TTC549 (cell line): Measurements from ENCODE around the gene EXOC6B.

Experiments used
- FAIRE-seq: peaks from 2 replicates; lab custom pipeline; 2012; peaks lifted over from hg19 to GRCh38; lab: Jason Lieb, UNC

The EXOC6B gene

DNA sequence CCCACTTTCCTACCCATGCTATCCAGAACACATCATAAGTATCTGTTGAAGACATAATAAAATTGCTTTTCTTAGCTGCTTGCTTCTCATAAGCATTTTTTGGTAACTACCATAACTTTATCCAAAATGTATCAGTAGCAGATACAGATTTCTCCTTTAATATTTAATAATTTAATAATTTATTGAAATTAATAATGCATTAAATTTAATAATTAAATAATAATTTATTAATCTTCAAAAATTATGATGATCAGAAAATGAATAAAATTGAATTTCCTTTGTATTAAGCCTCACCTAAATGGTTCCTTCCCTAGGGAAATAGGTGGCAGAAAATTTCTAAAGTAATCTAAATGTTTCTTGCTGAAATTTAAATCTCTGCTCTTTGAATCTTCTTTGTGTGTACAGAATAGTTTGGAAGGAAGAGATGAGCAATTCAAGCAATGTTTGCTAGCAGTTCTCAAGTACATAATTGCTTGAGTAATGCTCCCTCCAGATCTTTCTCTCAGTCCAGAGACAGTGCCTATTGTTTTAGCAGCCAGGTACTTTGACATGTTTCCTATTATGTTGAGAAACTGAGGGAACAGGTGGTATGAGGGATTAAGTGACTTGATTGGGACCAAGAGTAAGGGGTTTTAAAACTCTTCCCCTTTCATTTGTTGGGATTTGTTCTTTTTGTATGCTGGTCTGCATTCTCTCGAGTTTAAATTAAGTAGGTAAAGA lies 555.1 kb downstream of the EXOC6B start:
- FAIRE-seq, result peak; percentile 49

DNA sequence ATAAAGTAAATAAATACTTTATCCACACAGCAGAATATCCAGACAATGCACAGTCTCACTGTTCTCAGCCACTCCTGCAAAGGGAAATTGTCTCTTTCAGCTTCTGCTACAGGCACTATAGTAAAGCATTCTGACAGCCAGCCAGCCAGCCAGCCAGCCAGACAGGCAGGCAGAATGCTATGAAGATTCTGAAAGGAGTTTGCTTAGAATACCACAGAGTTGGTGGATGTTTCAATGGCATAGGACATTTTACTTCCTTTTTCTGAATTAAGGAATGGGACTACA lies 562.1 kb downstream of the EXOC6B start:
- no peak for FAIRE-seq

DNA sequence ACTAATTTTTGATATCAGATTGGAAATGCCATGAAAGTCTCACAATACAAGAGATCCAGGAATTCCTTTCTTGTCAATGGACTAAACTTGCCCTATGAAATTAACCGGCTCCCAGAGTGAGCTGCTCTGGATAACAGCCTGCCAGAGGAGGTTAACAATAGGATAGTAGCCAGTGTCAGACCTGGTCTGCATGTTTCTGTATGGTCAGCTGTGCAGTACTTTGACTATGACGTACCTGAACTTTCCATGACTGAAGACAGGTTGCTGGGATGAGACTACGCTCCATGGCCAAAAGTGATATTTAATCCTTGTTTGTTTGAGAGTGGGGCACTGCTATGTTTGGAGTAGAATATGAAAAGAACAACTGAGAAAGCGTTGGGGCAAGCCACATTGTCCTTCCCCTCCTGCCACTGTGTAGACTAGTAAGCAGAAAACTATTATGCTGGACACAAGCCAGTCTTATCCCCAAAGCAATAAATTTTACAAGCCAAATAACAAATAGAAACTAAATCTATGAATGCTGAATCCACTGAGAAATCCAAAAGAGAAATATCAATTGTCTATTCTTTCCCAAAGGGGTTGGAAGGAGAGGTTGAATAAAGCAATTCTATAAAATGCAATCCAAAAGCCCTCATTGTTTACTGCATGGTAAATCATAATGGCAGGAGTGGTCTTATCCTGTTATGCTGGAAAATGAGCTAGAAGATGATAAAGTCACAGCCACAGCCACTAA lies 562.6 kb downstream of the EXOC6B start:
- FAIRE-seq, result no peak

DNA sequence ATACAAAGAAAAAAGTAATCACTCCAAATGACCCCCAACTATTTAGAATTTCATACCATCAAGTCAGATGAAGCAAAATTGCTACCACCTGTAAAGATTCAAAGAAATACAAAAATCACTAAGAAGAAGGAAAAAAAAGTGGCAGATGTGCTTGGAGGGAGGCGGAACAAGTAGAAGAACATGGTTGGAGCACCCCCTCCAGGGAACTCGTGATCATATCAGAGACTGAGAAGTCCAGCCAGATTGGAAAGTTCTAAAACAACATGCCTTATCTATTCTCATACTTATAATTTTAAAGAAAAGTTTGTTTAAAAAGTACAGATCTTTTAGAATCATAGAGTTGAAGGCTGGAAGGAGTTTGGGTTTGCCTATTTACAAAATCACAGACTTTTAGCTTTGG lies 564.8 kb downstream of the EXOC6B start:
- FAIRE-seq, result no peak

DNA sequence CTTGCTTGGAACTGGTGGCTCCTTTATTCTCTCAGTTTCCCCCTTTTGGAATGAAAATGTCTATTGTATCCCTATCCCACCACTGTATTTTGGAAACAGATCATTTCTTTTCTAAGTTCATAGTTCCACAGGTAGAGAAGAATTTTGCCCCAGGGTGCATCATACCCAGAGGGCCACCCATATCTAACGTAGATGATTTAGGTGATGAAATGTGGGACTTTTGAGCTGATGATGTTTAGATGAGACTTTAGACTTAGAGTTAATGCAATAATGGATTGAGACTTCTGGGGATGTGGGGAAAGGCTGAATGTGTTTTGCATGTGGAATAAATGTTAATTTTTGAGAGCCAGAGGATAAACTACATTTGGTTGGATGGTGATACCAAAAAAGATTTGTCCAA lies 570.3 kb downstream of the EXOC6B start:
- no peak for FAIRE-seq

- FAIRE-seq, result no peak
These were observed 570.9 kb downstream of the EXOC6B start for GRCh38 chr2:72254831-72255451.

DNA sequence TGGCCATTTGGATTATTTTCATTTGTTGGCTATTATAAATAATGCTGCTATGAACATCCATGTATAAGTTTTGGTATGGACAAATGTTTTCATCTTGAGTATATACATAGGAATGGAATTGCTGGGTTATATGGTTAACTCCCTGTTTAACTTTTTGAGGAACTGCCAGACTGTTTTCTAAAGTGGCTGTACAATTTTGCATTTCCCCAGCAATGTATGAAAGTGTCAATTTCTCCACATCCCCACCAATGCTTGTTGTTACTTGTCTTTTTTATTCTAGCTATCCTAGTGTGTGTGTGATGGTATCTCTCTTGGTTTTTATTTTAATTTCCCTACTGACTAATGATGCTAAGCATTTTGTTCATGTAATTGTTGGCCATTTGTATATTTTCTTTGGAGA lies 587.5 kb downstream of the EXOC6B start:
- no peak for FAIRE-seq

DNA sequence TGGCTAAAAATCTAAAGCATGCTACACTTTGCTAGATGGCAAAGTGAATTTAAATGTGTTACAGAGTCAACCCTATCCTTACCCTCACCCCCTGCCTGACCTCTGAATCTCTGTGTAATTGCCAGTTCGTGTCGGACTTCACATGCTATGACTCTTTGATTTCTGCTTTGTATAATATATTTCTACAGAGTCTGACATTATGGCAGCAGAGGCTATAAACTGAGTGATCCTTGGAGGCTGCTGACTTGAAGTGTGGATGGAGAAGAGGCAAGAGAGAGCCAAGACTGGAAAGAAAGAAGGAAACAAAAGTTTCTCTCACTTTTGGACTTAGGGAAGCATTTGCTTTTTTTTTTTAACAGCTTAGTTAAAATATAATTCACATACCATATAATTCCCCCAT lies 588.3 kb downstream of the EXOC6B start:
- FAIRE-seq, result no peak

DNA sequence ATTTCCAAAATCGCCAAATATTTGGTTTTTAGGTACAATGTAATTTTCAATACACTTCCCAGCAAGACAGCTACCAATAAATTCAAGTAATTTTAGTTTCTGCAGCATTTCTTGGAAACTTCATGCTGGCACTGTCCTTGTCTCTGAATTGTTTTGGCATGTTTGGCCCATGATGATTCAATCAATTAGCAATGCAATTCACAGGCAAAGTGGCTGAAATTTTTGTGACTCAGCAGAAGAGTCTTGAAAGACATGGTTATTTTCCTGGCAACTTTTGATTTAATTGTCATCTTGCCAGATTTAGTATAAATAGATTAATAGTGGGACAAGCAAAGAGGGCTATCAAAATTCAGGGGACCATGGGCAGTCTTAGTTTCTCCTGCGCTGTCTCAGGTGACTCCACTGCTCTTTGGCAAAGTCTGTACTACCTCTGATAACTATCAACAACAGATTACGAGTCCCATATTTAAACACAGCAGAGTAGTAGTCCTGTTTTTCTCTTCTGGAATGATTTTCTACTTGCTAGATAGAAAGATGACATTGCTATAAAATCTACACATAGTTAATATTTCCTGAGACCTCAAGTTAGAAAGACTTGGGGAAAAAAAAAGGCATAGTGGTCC lies 589.3 kb downstream of the EXOC6B start:
- no peak for FAIRE-seq

- no peak for FAIRE-seq
These were observed 590.1 kb downstream of the EXOC6B start for GRCh38 chr2:72235497-72236415.

GRCh38 chr2:72233211-72233610 lies 592.6 kb downstream of the EXOC6B start:
- FAIRE-seq, result no peak

DNA sequence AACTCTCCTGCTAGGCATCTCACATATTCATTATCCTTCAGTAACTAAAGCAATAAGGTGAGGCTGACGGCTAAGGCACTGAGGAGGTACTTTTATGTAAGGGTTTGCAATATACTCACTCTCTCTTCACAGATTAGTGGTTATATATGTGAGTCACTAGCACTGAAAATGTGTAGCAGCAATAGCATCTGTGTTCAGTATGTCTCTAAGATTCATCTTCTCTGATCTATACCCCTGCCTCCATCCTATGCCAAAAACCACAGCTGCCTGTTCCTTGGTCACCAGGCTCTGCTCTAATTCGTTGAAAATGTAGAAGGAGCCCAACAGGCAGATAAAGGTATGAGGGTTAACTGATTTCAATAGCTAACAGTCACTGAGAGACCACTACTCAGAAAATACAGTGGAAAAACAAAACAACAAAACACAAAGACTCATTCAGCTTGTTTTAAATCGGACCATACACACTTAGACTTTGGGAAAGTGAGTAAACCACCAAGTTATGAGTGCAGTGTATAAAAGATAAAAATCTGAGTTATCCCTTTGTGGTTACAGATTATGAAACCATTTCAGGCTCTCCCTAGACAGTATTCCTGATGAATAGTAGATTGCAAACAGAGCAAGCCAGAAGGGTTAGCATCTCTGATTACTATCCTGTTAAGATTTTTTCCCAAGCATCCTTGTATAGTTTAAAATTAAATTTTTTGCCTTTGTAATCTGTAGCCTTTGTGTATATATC lies 602.8 kb downstream of the EXOC6B start:
- no peak for FAIRE-seq

GRCh38 chr2:72220170-72220569 lies 605.7 kb downstream of the EXOC6B start:
- FAIRE-seq, result no peak

- no peak for FAIRE-seq
These were observed 611.2 kb downstream of the EXOC6B start for GRCh38 chr2:72214429-72215143.

GRCh38 chr2:72212486-72212855 lies 613.4 kb downstream of the EXOC6B start:
- no peak for FAIRE-seq

DNA sequence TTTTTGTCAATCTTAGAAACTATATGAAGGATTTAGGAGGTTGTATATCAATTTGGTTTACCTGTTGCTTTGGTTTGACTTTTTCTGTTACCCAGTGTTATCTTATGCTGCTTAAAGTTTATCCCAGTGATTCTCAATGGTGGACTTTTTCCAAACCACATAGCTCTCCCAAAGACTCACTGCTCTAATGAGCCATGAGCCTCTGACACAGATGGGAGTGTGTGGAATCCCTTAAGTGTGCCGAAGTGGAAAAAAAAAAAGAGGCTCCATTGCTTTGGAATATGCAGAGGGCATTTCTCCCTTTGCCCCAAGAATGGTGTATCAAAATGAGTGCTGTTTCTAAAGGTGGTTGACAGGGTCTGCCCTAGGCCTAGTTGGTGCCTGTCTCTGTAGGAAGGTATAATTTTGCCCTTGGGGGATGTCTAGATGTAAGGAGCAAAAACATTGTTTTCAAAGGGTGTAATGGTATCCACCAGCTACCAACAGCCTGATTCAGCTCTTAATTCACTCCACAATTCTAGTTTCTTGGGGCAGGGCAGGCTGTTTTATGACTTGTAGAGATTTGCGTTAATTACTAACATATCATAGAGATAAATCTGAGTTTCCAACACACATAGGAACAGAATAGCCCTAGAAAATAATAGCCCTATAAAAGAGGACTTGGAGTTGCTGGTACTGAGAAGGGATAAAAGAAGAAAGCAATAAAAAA lies 613.9 kb downstream of the EXOC6B start:
- FAIRE-seq, result no peak

GRCh38 chr2:72211350-72211749 lies 614.5 kb downstream of the EXOC6B start:
- FAIRE-seq, result no peak

DNA sequence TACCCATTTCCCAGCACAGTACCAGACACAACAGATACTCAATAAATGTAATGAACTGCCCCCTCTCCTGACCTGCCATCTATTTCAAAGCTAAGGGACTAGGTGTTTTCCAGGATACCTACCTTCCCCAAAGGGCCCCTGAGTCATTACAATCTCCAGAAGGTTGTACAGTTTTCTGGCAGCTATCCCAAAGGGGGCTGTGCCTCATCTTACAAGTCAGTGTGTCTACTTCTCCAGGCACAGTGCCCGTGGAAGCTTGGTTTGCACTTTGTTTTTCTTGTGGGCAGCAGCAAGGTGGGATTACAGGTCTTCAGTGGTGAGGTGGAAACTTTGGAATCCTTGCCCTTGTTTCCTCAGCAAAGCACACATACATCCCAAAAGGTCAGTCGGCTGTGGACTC lies 615.4 kb downstream of the EXOC6B start:
- FAIRE-seq, result no peak

DNA sequence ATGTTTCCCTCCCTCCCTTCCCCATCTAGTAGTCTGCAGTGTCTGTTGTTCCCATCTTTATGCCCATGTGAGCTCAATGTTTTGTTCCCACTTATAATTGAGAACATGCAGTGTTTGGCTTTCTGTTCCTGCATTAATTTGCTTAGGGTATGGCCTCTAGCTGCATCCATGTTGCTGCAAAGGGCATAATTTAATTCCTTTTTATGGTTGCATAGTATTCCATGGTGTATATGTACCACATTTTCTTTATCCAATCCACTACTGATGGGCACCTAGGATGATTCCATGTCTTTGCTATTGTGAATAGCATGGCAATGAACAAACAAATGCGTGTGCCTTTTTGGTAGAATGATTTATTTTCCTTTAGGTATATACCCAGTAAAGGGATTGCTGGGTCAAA lies 617.6 kb downstream of the EXOC6B start:
- FAIRE-seq, result no peak

DNA sequence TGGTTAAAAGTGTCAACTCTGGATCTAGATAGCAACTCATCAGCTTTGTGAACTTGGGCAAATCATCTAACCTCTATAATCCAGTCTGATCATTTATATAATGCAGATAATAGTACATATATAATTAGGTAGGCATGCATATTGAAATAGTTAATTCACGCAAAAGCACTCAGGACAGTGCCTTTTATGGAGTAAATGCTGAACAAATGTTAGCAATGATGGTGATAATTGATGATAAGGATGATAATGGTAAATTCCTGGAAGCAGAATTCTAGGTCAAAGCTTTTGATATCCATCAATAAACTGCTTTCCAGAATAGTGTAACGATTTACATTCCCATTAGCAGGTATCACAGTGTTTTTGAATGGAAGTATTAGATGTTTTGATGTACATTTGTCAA lies 618.5 kb downstream of the EXOC6B start:
- no peak for FAIRE-seq
